NT2/D1 (cell line): Measurements from ENCODE around the gene ADGRG3.

ENCODE experiments used
- DNase-seq: peaks from one replicate; pipeline ENCODE4 v3.0.0-alpha.2; 2011; ENCODE audit warnings: low read depth, low spot score
- H3K27me3 ChIP-seq: 2 replicates; pipeline ENCODE4 v1.6.0; 2011; ENCODE audit warnings: mild to moderate bottlenecking; ENCODE audit not compliant: insufficient read length, insufficient read depth
- H3K36me3 ChIP-seq: 2 replicates; pipeline ENCODE4 v1.6.1; 2011; ENCODE audit warnings: mild to moderate bottlenecking, low read length, mixed read lengths; ENCODE audit not compliant: insufficient read depth, insufficient read length
- H3K4me1 ChIP-seq: 2 replicates; pipeline ENCODE4 v1.5.1; 2011; ENCODE audit not compliant: insufficient read depth, insufficient read length
- H3K4me3 ChIP-seq: 2 replicates; pipeline ENCODE4 v1.5.1; 2011; ENCODE audit warnings: low read depth; ENCODE audit not compliant: insufficient read length
- H3K9ac ChIP-seq: 2 replicates; pipeline ENCODE4 v1.6.0; 2011; ENCODE audit warnings: low read depth; ENCODE audit not compliant: insufficient read length
- H3K9me3 ChIP-seq: 2 replicates; pipeline ENCODE4 v1.5.1; 2011; ENCODE audit warnings: mild to moderate bottlenecking, low read length; ENCODE audit not compliant: insufficient read depth
- SUZ12 ChIP-seq: IDR thresholded peaks from 2 replicates; pipeline ENCODE4 v1.6.1; 2011; ENCODE audit not compliant: insufficient read length, insufficient read depth; ENCODE audit errors: extremely low read depth
- YY1 ChIP-seq: IDR thresholded peaks from 2 replicates; pipeline ENCODE4 v1.6.1; 2011; ENCODE audit not compliant: insufficient read length, insufficient read depth
- ZNF274 ChIP-seq: IDR thresholded peaks from 2 replicates; pipeline ENCODE4 v1.6.1; 2011; ENCODE audit warnings: mild to moderate bottlenecking, low read depth, low read length

Gene ADGRG3

DNA sequence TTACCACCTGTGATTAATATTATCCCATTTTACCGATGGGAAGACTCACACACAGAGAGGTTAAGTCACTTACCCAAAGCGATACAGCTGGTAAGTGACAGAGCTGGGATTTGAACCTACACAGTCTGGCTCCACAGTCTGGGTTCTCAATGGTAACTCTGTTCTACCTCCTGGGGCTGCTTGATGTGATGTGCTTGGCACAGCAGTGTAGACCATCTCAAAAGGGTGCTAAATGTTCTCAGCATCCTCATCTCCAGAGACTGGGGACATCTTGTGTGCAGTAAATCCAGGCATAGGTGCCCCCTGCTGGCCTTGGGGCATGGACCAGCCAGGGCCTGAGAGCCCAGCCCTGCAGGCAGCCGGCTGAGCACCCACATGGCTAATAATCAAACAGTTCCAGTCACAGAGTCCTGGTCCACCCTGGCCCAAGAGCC lies 52.1 kb downstream of the ADGRG3 start:
- DNase-seq = no peak

DNA sequence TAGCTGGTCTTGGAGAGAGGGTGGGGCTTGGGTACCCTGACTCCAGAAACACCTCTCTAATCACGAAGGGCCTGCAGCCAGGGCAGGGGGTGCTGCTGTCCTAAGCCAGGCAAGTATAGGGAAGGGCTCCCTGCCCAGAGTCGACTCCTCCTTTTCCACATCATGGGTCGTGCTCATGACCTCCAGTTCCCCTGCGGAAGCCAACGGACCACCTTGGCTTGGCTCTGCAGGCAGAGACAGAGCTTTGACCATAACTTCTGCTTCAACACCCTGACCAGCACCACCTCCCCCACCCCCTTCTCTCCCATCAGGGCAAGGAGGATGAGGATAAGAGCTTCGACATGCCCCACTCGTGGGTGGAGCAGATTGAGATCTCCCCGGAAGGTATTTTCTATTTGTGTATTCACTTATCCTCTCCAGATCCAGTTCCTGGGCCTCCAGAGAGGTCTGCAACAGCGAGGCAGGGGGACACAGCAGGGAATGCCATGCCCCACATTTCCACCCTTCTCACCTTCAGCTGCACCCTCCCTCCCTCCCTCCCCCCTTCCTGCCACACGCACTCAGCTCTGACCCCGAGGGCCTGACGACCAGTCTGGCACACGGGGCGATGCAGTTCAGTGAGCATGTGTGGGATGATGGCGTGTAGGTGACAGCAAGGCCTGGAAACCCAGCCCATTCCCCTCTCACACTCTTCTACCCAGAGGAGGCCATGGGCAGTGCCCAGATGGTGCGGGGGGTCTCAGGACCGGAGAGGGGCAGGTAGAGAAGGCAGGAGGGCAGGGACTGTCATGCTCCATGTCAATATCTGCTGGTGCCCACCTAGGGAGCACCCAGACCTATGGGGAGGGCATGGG lies 53.5 kb downstream of the ADGRG3 start:
- no peaks in the 10 kb centered on the region for H3K27me3 ChIP-seq
- TF ChIP-seq SUZ12 (no peak), YY1 (no peak), ZNF274 (no peak)
- H3K36me3 ChIP-seq = no peaks in the 10 kb centered on the region
- no peak overlapping the region for H3K4me3 ChIP-seq
- no peak overlapping the region for H3K9ac ChIP-seq
- no peaks in the 10 kb centered on the region for H3K9me3 ChIP-seq
- H3K4me1 ChIP-seq = peaks cover 12% of the 10 kb centered on the region
- DNase-seq = no peak

More for the DNA sequence above, 52.1 kb downstream of the ADGRG3 start:
- Histone ChIP-seq H3K9me3 (no peaks in the 10 kb centered on the region), H3K4me1 (peaks cover 12% of the 10 kb centered on the region), H3K27me3 (peaks cover 4% of the 10 kb centered on the region), H3K9ac (no peak overlapping the region), H3K4me3 (no peak overlapping the region), H3K36me3 (no peaks in the 10 kb centered on the region)
- no peak for TF ChIP-seq SUZ12
- no peak for TF ChIP-seq YY1
- no peak for TF ChIP-seq ZNF274

DNA sequence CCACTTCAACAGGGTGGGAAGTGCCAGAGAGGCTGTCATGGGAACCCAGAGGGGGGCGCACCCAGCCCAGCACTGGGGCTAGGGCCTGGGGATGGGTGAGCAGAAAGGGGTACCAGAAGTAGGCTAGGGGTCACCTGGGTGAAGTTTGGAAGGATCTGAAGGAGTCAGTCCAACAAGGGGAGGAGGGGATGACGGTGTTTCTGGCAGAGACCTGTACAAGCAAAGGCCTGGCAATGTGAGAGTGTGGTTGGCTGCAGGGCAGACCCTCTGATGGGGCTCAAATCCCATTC lies 54.0 kb downstream of the ADGRG3 start:
- no peaks in the 10 kb centered on the region for H3K9me3 ChIP-seq
- H3K4me3 ChIP-seq = no peak overlapping the region
- H3K4me1 ChIP-seq = peaks cover 12% of the 10 kb centered on the region
- TF ChIP-seq SUZ12 (no peak), ZNF274 (no peak), YY1 (no peak)
- no peaks in the 10 kb centered on the region for H3K36me3 ChIP-seq
- DNase-seq = no peak
- H3K27me3 ChIP-seq = no peaks in the 10 kb centered on the region
- no peak overlapping the region for H3K9ac ChIP-seq

DNA sequence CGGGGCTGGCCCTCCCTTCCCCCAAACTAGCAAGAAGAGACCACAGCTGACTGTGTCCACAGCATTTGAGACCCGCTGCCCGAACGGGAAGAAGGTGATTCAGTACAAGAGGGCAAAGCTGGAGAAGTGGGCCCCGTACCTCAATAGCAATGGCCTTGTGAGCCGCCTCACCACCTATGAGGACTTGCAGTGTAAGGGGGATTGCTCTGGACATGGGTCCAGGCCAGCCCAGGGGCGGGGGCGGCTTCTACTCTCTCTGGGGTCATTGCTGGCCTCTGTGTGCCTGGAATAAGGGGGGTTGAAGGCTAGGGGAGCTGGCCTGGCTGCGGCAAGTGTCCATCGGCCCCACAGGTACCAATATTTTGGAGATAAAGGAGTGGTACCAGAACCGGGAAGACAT lies 54.5 kb downstream of the ADGRG3 start:
- no peak for DNase-seq
- Histone ChIP-seq H3K36me3 (no peaks in the 10 kb centered on the region), H3K4me3 (no peak overlapping the region), H3K9ac (no peak overlapping the region), H3K27me3 (no peaks in the 10 kb centered on the region), H3K4me1 (peaks cover 12% of the 10 kb centered on the region), H3K9me3 (no peaks in the 10 kb centered on the region)
- no peak for TF ChIP-seq SUZ12
- TF ChIP-seq YY1 = no peak
- no peak for TF ChIP-seq ZNF274

DNA sequence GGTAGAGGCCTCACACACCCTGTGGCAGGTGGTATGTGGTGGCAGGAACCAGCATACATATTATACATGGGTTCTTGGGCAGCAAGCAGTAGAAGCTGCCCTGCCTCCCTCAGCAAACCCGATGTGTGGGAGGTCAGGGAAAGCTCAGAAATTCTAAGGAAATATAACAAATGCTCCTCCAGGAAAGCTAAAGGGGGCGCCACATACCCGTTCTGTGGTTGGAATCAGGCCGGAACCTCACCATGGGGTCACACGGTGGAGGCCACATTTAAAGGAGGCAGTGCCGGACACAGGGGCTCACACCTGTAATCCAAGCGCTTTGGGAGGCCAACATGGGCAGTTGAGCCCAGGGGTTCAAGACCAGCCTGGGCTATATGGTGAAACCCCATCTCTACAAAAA lies 55.1 kb downstream of the ADGRG3 start:
- Histone ChIP-seq H3K9me3 (no peaks in the 10 kb centered on the region), H3K9ac (no peak overlapping the region), H3K4me1 (peaks cover 12% of the 10 kb centered on the region), H3K36me3 (no peaks in the 10 kb centered on the region), H3K4me3 (no peak overlapping the region), H3K27me3 (no peaks in the 10 kb centered on the region)
- no peak for TF ChIP-seq ZNF274
- TF ChIP-seq SUZ12 = no peak
- no peak for TF ChIP-seq YY1
- no peak for DNase-seq

DNA sequence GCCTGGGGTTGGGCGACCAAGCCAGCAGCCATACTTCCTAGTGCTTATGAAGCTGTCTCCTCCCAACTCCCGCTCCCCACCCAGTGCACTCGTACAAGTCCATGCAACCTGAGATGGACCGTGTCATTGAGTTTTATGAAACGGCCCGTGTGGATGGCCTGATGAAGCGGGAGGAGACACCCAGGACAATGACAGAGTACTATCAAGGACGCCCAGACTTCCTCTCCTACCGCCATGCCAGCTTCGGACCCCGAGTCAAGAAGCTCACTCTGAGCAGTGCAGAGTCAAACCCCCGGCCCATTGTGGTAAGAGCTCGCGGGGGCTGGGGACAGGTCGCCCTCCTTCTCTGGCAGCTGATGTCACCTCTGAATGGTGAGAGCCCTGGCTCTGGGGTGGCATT lies 56.4 kb downstream of the ADGRG3 start:
- Histone ChIP-seq H3K27me3 (no peaks in the 10 kb centered on the region), H3K4me3 (no peak overlapping the region)
- TF ChIP-seq YY1 = no peak
- TF ChIP-seq SUZ12 = no peak
- TF ChIP-seq ZNF274 = no peak

DNA sequence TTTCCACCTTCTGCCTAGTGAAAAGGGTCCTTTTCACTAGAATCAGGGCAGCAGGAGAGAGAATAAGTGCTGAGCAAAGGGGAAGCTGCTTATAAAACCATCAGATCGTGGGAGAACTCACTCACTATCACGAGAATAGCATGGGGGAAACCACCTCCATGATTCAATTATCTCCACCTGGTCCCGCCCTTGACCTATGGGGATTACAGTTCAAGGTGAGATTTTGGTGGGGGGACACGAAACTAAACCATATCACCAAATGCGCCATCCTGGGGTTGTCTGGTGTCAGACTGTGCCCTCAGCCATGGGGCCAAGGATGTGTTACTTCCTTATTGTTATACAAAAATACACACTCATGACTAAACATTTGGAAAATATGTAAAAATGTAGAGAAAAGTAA lies 57.0 kb downstream of the ADGRG3 start:
- no peak for DNase-seq
- H3K9me3 ChIP-seq = no peaks in the 10 kb centered on the region
- no peaks in the 10 kb centered on the region for H3K36me3 ChIP-seq
- H3K27me3 ChIP-seq = no peaks in the 10 kb centered on the region
- TF ChIP-seq YY1 = no peak
- no peak for TF ChIP-seq ZNF274
- TF ChIP-seq SUZ12 = no peak
- no peak overlapping the region for H3K9ac ChIP-seq
- H3K4me3 ChIP-seq = no peak overlapping the region
- peaks cover 12% of the 10 kb centered on the region for H3K4me1 ChIP-seq

More for the DNA sequence above, 56.4 kb downstream of the ADGRG3 start:
- no peaks in the 10 kb centered on the region for H3K9me3 ChIP-seq
- H3K36me3 ChIP-seq = no peaks in the 10 kb centered on the region
- peaks cover 12% of the 10 kb centered on the region for H3K4me1 ChIP-seq
- no peak for DNase-seq
- H3K9ac ChIP-seq = no peak overlapping the region
